Tibial artery (tissue), 4 donors: Measurements from ENCODE around the gene ST7L.
"Not testable (repeated sequence)": the region's sequence is repeated elsewhere in the genome, so short reads cannot be mapped to it uniquely, and the experiment has no call there.

Source experiments
- DNase-seq, 2 donors: peaks; one replicate each; pipeline ENCODE4 v3.0.0-alpha.2; 2019
- H3K27ac ChIP-seq, 2 donors: fragments of 200-600 bp; sonication (generic) in 1 of 2; 1 replicate in 1 of 2; 2 replicates in 1 of 2; pipeline ENCODE4 v1.5.1; 2018 to 2019; ENCODE audit warnings: mild to moderate bottlenecking in 1 of 2
- H3K27me3 ChIP-seq, 2 donors: fragments of 200-600 bp; sonication (generic) in 1 of 2; one replicate each; pipeline versions ENCODE4 v1.5.1 to v1.6.0; 2016 to 2019
- H3K36me3 ChIP-seq, 3 donors: fragments of 200-600 bp; sonication (generic) in 2 of 3; one replicate each; pipeline ENCODE4 v1.5.1; 2016 to 2019; ENCODE audit warnings: mild to moderate bottlenecking in 2 of 3
- H3K4me1 ChIP-seq, 4 donors: fragments of 200-600 bp; sonication (generic) in 2 of 4; 1 replicate in 3 of 4; 2 replicates in 1 of 4; pipeline ENCODE4 v1.5.1; 2016 to 2019
- H3K4me3 ChIP-seq, 2 donors: fragments of 200-600 bp; sonication (generic) in 1 of 2; 1 replicate in 1 of 2; 2 replicates in 1 of 2; pipeline ENCODE4 v1.5.1; 2018 to 2019; ENCODE audit warnings: mild to moderate bottlenecking in 2 of 2
- H3K9me3 ChIP-seq, 3 donors: fragments of 200-600 bp; sonication (generic) in 1 of 3; one replicate each; pipeline ENCODE4 v1.5.1; 2016 to 2019
- intact Hi-C: fragments of 100-400 bp; cut with DNase I; formaldehyde crosslinking; loops from one replicate; pipeline ENCODE4 v1.15.0; 2023; ENCODE audit warnings: low total_unique reads
- TF ChIP-seq, protein P1 (sequence below), 2 experiments: fragments of 200-600 bp in 1 of 2; fragments of 450-650 bp in 1 of 2; IDR thresholded peaks; one replicate each; pipeline ENCODE4 v1.5.1; 2017 to 2019; ENCODE audit warnings: antibody characterized with exemption in 2 of 2, mild to moderate bottlenecking in 1 of 2, moderate library complexity in 1 of 2

The ST7L gene

DNA sequence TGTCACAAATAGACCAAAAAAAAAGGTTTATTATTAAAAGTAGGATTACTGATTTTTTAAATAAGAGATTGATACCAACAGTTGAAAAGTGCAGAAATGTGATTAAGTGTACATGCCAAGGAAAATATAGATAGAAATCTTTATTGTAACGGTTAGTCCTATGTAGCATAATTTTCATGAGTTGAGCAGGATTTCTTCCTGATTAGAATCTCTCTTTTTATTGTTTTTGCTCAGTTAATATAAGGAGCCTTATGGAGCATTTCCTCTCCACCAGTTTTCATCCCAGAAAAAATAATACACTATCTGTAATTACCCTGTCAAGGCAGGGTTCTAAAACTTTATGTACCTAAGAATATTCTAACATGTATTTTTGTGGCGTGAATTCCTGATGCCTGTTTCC lies 24.1 kb upstream of the ST7L start:
- no peak overlapping the region for H3K27ac ChIP-seq
- no peak for DNase-seq
- TF ChIP-seq, protein P1, sequence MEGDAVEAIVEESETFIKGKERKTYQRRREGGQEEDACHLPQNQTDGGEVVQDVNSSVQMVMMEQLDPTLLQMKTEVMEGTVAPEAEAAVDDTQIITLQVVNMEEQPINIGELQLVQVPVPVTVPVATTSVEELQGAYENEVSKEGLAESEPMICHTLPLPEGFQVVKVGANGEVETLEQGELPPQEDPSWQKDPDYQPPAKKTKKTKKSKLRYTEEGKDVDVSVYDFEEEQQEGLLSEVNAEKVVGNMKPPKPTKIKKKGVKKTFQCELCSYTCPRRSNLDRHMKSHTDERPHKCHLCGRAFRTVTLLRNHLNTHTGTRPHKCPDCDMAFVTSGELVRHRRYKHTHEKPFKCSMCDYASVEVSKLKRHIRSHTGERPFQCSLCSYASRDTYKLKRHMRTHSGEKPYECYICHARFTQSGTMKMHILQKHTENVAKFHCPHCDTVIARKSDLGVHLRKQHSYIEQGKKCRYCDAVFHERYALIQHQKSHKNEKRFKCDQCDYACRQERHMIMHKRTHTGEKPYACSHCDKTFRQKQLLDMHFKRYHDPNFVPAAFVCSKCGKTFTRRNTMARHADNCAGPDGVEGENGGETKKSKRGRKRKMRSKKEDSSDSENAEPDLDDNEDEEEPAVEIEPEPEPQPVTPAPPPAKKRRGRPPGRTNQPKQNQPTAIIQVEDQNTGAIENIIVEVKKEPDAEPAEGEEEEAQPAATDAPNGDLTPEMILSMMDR (IDR thresholded peaks at IDR 0.05): no peak
- no peaks in the 10 kb centered on the region for H3K9me3 ChIP-seq
- no peak overlapping the region for H3K4me3 ChIP-seq
- no peaks in the 10 kb centered on the region for H3K27me3 ChIP-seq
- H3K4me1 ChIP-seq: peaks cover 0 to 7% (median 2%) of the 10 kb centered on the region in 4 donors
- intact Hi-C loops: no loop called here
- H3K36me3 ChIP-seq: peaks cover 0 to 9% (median 8%) of the 10 kb centered on the region in 3 donors

DNA sequence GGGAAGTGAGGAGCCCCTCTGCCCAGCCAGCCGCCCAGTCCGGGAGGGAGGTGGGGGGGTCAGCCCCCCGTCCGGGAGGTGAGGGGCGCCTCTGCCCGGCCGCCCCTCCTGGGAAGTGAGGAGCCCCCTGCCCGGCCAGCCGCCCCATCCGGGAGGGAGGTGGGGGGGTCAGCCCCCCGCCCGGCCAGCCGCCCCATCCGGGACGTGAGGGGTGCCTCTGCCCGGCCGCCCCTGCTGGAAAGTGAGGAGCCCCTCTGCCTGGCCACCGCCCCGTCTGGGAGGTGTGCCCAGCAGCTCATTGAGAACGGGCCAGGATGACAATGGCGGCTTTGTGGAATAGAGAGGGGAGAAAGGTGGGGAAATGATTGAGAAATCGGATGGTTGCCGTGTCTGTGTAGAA lies 21.5 kb upstream of the ST7L start:
- H3K27ac ChIP-seq, DNase-seq: not testable (repeated sequence)

DNA sequence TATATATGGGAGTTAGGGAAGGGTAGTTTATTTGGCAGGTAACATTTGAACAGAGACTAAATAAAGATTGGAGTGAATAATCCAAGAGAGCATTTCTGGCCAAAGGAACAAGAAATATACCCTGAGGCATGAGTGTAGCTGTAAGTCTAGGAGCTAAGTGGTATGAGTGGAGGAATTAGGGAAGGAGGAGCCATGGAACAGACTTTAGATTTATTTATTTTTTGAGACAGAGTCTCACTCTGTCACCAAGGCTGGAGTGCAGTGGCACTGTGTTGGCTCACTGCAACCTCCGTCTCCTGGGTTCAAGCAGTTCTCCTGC lies 19.1 kb upstream of the ST7L start:
- intact Hi-C loops: no loop called here
- Histone ChIP-seq H3K27ac (no peak overlapping the region), H3K36me3 (no peaks in the 10 kb centered on the region), H3K27me3 (no peaks in the 10 kb centered on the region), H3K9me3 (no peaks in the 10 kb centered on the region), H3K4me1 (peaks cover 0 to 44% (median 5%) of the 10 kb centered on the region in 4 donors), H3K4me3 (no peak overlapping the region)
- TF ChIP-seq, protein P1 (IDR thresholded peaks at IDR 0.05): no peak
- DNase-seq: no peak

More for the DNA sequence above, 21.5 kb upstream of the ST7L start:
- H3K36me3 ChIP-seq, H3K27me3 ChIP-seq, intact Hi-C loops, H3K4me3 ChIP-seq, H3K9me3 ChIP-seq: not testable (repeated sequence)
- peaks cover 0 to 34% (median 3%) of the 10 kb centered on the region in 4 donors for H3K4me1 ChIP-seq

DNA sequence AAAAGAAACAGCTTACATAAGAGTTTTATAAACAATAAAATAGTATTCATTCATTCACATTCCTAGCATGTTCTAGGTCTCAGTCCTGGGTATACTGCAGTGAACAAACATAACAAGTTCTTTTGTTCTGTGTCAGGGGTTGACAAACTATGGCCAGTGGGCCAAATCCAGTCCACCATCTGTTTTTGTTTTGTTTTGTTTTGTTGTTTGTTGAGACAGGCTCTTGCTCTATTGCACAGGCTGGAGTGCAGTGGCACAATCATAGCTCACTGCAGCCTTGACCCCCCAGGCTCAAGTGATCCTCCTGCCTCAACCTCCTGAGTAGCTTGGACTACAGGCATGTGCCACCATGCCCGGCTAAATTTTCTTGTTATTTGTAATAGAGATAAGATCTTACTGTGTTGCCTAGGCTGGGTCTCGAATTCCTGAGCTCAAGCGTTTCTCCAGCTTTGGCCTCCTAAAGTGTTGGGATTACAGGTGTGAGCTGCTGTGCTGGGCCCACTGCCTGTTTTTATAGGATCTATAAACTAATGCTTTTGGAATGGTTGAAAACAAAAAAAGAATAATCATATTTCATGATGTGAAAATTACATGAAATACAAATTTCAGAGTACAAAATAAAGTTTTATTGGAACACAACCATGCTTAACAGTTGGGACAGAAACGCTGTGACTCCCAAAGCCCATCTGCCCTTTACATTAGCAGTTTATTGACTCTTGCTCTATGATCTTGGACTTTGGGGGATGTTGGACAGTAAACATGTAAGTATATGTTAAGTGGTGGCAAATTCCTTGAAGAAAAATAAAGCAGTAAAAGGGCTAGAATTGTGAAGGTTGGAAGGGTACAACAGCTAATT lies 18.5 kb upstream of the ST7L start:
- TF ChIP-seq, protein P1 (IDR thresholded peaks at IDR 0.05): no peak
- no peak for DNase-seq
- Histone ChIP-seq H3K27me3 (no peaks in the 10 kb centered on the region), H3K4me1 (peaks cover 0 to 44% (median 5%) of the 10 kb centered on the region in 4 donors), H3K27ac (no peak overlapping the region), H3K4me3 (no peak overlapping the region), H3K9me3 (no peaks in the 10 kb centered on the region), H3K36me3 (no peaks in the 10 kb centered on the region)
- intact Hi-C loops: no loop called here

DNA sequence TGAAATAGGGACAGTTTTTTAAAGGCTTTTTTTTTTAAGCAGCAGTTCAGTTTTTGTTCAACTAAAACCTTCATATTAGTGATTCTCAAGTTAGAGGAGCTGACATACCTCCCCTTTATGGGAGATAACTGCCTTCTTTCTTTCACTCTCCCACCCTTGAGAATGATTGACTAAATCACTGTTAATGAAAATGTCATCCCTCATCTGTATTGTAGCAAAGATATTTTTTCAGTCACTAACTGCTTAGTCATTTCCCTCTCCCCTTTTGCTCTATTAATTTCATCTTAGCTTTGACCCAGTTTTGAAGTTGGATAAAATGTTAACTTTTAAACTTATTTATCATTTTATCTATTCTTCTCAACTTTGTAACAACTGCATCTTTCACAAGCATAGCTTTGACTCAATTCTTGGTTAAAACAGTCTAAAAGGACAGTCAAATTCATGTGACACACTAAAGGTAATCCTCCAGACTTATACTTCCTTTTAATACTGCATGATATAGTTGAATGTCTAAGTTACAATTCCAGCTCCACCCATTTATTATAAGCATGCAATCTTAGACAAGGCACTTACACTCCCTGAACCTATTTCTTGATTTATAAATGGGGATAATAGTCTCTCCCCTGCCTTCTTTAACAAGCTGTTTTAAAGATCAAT lies 17.8 kb upstream of the ST7L start:
- Histone ChIP-seq H3K27ac (peak overlapping the region in 1 of 2 donors; percentile 10), H3K4me3 (no peak overlapping the region), H3K4me1 (peaks cover 0 to 44% (median 5%) of the 10 kb centered on the region in 4 donors), H3K36me3 (no peaks in the 10 kb centered on the region), H3K9me3 (no peaks in the 10 kb centered on the region), H3K27me3 (no peaks in the 10 kb centered on the region)
- DNase-seq: no peak
- TF ChIP-seq, protein P1 (IDR thresholded peaks at IDR 0.05): no peak
- intact Hi-C loops: no loop called here

DNA sequence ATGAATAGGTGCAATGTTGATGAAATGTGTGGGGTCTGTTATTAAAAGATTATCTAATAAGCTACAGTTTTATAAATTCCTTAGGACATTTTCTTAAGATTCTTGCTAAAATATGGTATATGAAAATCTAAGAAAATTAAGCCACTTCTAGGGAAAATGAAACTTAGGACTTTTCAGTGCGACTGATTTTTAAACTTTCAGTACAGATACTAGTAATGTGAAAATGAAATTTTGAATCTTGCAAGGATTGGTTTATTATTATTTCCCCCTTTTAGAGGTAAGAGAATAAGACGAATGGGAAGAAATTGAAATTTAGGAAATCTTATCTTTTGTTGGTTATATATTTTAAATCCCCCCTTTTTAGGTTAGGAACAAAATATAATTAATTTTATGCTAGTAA lies 17.1 kb upstream of the ST7L start:
- TF ChIP-seq, protein P1 (IDR thresholded peaks at IDR 0.05): no peak
- intact Hi-C loops: no loop called here
- no peaks in the 10 kb centered on the region for H3K36me3 ChIP-seq
- peaks cover 0 to 44% (median 5%) of the 10 kb centered on the region in 4 donors for H3K4me1 ChIP-seq
- no peak overlapping the region for H3K27ac ChIP-seq
- H3K9me3 ChIP-seq: no peaks in the 10 kb centered on the region
- no peak for DNase-seq
- no peaks in the 10 kb centered on the region for H3K27me3 ChIP-seq
- H3K4me3 ChIP-seq: no peak overlapping the region
